EH (cell line): ENCODE data around the gene YAP1.

Source experiments
- DNase-seq: peaks from one replicate; pipeline ENCODE4 v3.0.0-alpha.2; 2015; ENCODE audit warnings: low read depth

YAP1 gene

DNA sequence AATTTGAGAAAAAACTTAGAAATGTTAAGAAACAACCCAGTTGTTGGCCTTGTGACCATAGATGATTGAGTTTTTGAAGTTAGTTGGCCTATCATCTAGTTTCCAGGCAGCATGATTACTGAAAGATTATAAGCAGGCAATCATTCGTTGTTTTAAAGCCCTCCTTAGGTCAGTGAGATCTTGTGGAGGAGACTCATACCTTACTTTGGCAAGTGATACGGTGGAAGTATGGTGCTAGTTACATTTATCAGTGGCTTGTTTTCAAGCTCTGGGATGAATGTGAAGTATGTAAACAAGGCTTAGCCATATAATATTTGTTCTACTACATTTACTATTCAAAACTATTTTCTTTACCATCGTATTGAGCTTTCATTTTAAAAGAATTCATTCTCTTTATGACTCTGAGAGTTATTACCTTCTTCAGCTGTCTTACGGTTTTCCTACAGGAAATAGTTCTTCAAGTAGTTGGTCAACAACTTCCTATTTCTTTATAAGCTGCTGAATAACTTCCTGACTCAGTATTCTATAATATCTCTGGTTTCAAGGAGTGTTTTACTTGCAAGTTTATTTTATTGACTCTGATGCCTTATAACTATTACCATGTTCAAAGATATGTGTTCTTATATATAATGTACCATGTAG is 7.3 kb downstream of the YAP1 start:
- peak; percentile 55 for DNase-seq

- no peak for DNase-seq
Measured at GRCh38 chr11:102118937-102119336, 8.7 kb downstream of the YAP1 start.

GRCh38 chr11:102119997-102120396 is 9.8 kb downstream of the YAP1 start:
- peak; percentile 37 for DNase-seq

DNA sequence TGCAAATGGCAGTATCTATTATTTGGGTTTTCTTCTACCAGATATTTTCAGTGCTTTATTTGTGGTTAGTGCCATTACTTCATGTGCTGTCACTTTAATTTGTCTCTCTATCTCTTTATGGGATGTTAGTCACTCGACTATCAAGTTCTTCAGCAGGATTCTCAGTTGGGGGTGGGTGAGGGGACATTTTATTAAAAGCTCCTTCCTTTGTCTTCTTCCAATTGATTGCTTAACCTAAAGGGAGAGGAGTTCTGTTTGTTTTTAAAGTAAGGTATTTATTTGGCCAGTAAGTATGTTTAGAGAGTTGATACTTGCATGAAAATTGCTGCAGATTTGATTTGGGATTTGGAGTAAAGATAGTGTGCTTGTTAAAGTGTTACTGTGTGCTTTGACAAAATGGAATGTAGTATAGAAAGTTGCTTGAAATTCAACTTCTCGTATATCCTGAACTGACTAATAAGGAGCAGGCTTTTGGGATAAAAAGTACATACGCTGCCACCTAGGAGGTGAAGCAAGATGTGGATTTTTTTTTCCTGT is 10.3 kb downstream of the YAP1 start:
- peak; percentile 82 for DNase-seq

- peak; percentile 50 for DNase-seq
Measured at GRCh38 chr11:102121329-102121728, 11.1 kb downstream of the YAP1 start.

DNA sequence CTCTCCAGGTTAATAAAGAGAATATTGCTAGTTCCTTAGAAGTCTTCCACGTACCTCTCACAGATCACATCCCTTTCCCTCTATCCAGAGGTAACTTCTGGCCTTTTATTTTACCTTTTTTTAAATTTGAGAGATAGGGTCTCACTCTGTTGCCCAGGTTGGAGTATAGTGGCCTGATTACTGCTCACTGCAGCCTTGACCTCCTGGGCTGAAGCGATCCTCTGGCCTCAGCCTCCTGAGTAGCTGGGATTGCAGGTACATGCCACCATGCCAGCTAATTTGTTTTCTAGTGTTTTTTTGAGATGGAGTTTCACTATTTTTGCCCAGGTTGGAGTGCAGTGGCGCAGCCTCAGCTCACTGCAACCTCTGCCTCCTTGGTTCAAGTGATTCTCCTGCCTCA is 24.4 kb downstream of the YAP1 start:
- DNase-seq, result no peak

- no peak for DNase-seq
Measured at GRCh38 chr11:102135256-102135655, 25.0 kb downstream of the YAP1 start.

- DNase-seq, result no peak
Measured at GRCh38 chr11:102138223-102138622, 28.0 kb downstream of the YAP1 start.

- DNase-seq, result peak; percentile 92
Measured at GRCh38 chr11:102138670-102139069, 28.4 kb downstream of the YAP1 start.

DNA sequence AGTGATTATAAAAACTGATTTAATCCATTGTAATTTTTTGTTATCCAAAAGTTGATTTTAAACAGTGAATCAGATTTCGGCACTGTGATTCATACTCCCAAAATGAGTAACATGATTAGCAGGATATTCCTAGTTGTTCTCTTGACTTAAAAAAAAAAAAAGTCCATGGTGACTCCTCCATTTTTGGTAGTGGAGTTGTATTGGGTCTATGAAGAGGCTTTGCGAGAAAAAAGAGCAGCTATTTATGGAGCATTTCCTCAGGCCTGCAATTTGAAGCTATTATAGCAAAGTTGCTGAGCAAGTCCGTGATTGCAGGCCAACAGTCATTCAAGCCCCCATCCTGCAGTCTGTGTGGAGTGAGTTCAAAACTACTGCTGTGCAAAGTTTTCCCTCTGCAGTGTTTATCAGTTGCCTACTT is 28.8 kb downstream of the YAP1 start:
- peak; percentile 96 for DNase-seq

DNA sequence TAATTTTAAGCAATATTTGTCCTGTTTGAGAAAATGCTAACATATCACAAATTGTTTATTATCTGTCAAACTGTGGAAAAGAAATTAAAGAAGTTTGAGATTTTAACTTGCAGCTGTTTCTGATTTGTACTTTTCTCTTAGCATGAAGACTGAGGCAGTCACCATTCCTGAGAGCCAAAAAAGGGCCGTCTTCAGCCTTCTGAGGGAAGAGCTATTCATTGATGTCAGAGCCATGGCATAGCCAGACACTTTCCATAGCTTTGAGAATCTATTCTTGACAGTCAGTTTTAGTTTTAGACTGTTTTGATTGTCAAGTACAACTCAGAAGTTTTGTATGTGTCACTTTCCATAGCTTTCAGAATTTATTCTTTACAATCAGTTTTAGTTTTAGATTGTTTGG is 32.1 kb downstream of the YAP1 start:
- DNase-seq, result peak; percentile 47

DNA sequence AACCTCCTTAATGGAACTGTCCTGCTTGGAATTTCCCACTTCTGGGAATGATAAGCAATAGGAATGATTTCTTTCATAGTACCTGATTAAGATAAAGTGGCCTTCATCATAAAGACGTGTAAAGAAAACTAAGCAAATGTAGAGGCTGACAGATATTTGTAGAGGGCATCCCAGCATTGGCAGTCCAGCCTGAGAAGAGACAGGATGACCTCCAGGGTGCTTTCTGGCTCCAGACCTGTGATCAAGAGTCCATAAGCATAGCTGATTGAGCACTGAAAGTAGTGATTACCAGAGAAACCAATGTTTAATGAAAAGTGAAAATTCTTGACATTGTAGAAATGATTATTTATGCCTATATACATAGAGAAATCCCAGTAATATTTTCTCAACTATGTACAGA is 33.6 kb downstream of the YAP1 start:
- no peak for DNase-seq

- peak; percentile 71 for DNase-seq
Measured at GRCh38 chr11:102144357-102145355, 34.4 kb downstream of the YAP1 start.

- no peak for DNase-seq
Measured at GRCh38 chr11:102147015-102147414, 36.8 kb downstream of the YAP1 start.

DNA sequence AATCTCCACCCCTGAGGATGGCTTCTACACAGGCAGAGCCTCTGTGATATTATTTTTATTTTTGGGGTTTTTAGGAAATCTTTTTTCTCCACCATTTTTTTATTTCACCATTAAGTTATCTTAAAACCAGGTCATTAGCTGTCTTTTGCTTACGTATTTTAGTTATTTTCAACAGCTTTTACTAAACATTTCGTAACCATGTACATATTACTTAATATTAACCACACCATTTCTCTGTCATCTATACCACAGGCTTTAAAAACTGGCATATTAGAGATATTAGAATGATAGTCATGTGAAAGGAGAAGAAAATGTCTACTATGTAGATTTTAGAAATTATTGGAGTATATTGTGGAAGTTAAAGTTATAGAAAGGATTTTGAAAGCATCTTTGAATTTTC is 37.4 kb downstream of the YAP1 start:
- DNase-seq, result no peak

- no peak for DNase-seq
Measured at GRCh38 chr11:102148059-102148458, 37.8 kb downstream of the YAP1 start.

GRCh38 chr11:102151784-102152525 is 41.7 kb downstream of the YAP1 start:
- no peak for DNase-seq

DNA sequence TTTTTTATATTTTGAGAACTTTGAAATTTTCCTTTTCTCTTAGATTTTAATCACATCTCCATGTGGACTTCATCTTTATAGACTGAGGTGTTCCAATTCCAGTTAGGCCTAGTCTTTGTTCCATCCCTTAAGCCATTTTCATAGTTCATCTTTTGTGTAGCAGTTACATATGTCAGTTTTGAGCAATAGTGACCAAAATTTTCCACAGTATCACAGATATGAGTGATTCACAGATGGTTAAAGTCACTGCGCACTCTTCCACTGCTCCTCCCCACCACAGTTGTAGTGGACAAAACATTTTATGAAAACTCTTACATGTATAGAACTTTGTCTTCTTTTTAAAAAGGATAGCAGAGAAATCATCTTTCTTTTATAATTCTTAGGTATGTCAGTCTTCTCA is 42.8 kb downstream of the YAP1 start:
- DNase-seq, result peak; percentile 25

- no peak for DNase-seq
Measured at GRCh38 chr11:102154806-102155205, 44.6 kb downstream of the YAP1 start.

DNA sequence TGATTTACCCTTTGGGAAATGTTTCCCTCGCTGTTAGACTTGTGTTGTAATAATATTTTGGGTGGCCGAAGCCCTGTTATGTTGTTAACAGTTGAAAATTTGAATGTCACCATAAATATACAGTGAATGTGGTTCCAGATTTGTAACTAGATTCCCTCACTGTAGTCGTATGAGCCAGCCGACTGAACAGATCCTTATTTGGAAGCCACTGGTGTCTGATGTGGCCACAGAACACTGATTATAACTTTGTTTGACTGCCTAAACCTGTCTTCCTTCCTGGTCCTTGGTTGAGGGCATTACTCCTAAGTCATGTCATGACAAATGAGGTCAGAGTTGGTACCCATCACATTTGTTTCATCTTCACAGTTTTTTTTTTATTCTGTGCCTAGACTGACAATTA is 45.4 kb downstream of the YAP1 start:
- peak; percentile 48 for DNase-seq

GRCh38 chr11:102157219-102157618 is 47.0 kb downstream of the YAP1 start:
- peak; percentile 60 for DNase-seq

- peak; percentile 52 for DNase-seq
Measured at GRCh38 chr11:102158164-102158735, 48.0 kb downstream of the YAP1 start.
